Keratinocyte (primary cell): ENCODE measurements around the gene BICD1. TPM values are rescaled to one million over a fixed set of nuclear protein-coding genes. Genes with fewer than 3 reads are reported as not detected.

Source experiments
- DNase-seq: peaks from one replicate; pipeline ENCODE4 v3.0.0-alpha.2; 2011; ENCODE audit warnings: low read depth, missing footprints, low spot score
- FAIRE-seq: peaks from 2 replicates; lab custom pipeline; 2011; peaks lifted over from hg19 to GRCh38; lab: Jason Lieb, UNC
- H2AFZ ChIP-seq: 2 replicates; pipeline ENCODE4 v1.6.0; 2012; ENCODE audit warnings: low read length, control low read depth, inconsistent platforms; ENCODE audit not compliant: control insufficient read depth
- H3K27ac ChIP-seq: 2 replicates; pipeline ENCODE4 v1.5.1; 2011; ENCODE audit warnings: low read length; ENCODE audit not compliant: control insufficient read depth, insufficient read depth
- H3K27me3 ChIP-seq: 3 replicates; pipeline ENCODE4 v1.6.0; 2011; ENCODE audit warnings: low read length; ENCODE audit not compliant: control insufficient read depth, insufficient read depth; ENCODE audit errors: extremely low read depth
- H3K36me3 ChIP-seq, 2 experiments: 2 replicates in 1 of 2; 3 replicates in 1 of 2; pipeline ENCODE4 v1.5.1; 2011; ENCODE audit warnings: low read length in 2 of 2, mild to moderate bottlenecking in 1 of 2; ENCODE audit not compliant: control insufficient read depth in 2 of 2, insufficient read depth in 2 of 2; ENCODE audit errors: extremely low read depth in 1 of 2
- H3K4me1 ChIP-seq: 3 replicates; pipeline ENCODE4 v1.5.1; 2011; ENCODE audit warnings: low read length; ENCODE audit not compliant: control insufficient read depth, insufficient read depth; ENCODE audit errors: extremely low read depth
- H3K4me2 ChIP-seq: 3 replicates; pipeline ENCODE4 v1.6.0; 2011; ENCODE audit warnings: low read depth, low read length; ENCODE audit not compliant: control insufficient read depth, insufficient read depth; ENCODE audit errors: extremely low read depth
- H3K4me3 ChIP-seq, 3 experiments: fragments of 200-600 bp in 1 of 3; sonication (generic) in 1 of 3; 2 replicates in 2 of 3; 3 replicates in 1 of 3; pipeline ENCODE4 v1.5.1; 2011 to 2016; ENCODE audit warnings: low read length in 3 of 3, mild to moderate bottlenecking in 3 of 3, control low read depth in 2 of 3, inconsistent platforms in 1 of 3, low read depth in 1 of 3, mixed read lengths in 1 of 3, mixed run types in 1 of 3, moderate library complexity in 1 of 3; ENCODE audit not compliant: control insufficient read depth in 2 of 3, insufficient read depth in 2 of 3; ENCODE audit errors: extremely low read depth in 1 of 3
- H3K79me2 ChIP-seq: 2 replicates; pipeline ENCODE4 v1.6.0; 2012; ENCODE audit warnings: low read length; ENCODE audit not compliant: control insufficient read depth, insufficient read depth
- H3K9ac ChIP-seq: 3 replicates; pipeline ENCODE4 v1.6.0; 2011; ENCODE audit warnings: low read length; ENCODE audit not compliant: control insufficient read depth, insufficient read depth; ENCODE audit errors: extremely low read depth
- H3K9me1 ChIP-seq: 3 replicates; pipeline ENCODE4 v1.6.0; 2011; ENCODE audit warnings: low read length; ENCODE audit not compliant: control insufficient read depth, insufficient read depth; ENCODE audit errors: extremely low read depth
- H3K9me3 ChIP-seq: 2 replicates; pipeline ENCODE4 v1.5.1; 2012; ENCODE audit warnings: low read depth, low read length; ENCODE audit not compliant: control insufficient read depth
- H4K20me1 ChIP-seq: 3 replicates; pipeline ENCODE4 v1.6.0; 2011; ENCODE audit warnings: low read length; ENCODE audit not compliant: control insufficient read depth, insufficient read depth; ENCODE audit errors: extremely low read depth
- EZH2 ChIP-seq: IDR thresholded peaks from one replicate; pipeline ENCODE4 v1.6.1; 2012; ENCODE audit warnings: inconsistent platforms, mild to moderate bottlenecking, low read length, moderate library complexity
- dilution Hi-C: fragments of 300-500 bp; cut with MboI; formaldehyde crosslinking; loops from one replicate; pipeline ENCODE4 v1.7.0; 2020; ENCODE audit warnings: low sequenced_read_pairs; ENCODE audit not compliant: extremely low pct_ligation_motif_present
- polyA plus RNA-seq, 5 experiments: library from polyadenylated mRNA; depleted of rRNA in 3 of 5; stranded (reverse) in 3 of 5; stranded (forward) in 1 of 5; unstranded in 1 of 5; fragments of >200 nt; gene quantifications; 1 replicate in 1 of 5; 2 replicates in 3 of 5; 3 replicates in 1 of 5; pipeline versions ENCODE4 v1.2.1 to v1.2.3, GENCODE V29; 2011 to 2012; ENCODE audit warnings: missing spikeins in 2 of 5, low read depth in 1 of 5, low replicate concordance in 1 of 5
- TF ChIP-seq, protein P1 (sequence below), 3 experiments: IDR thresholded peaks in 1 of 3; conservative IDR thresholded peaks in 1 of 3; optimal IDR thresholded peaks in 1 of 3; 2 replicates in 2 of 3; 3 replicates in 1 of 3; pipeline versions ENCODE3 to v1.5.1; 2011; ENCODE audit warnings: low read length in 3 of 3, mild to moderate bottlenecking in 3 of 3, moderate library complexity in 2 of 3, control low read depth in 1 of 3, inconsistent platforms in 1 of 3; ENCODE audit not compliant: insufficient read depth in 2 of 3; ENCODE audit errors: extremely low read depth in 1 of 3

BICD1 gene
- polyA plus RNA-seq, 1 donor (not counting 4 experiments of a cell fraction or from before 2014, with no cell fraction given) = 10.2 TPM

DNA sequence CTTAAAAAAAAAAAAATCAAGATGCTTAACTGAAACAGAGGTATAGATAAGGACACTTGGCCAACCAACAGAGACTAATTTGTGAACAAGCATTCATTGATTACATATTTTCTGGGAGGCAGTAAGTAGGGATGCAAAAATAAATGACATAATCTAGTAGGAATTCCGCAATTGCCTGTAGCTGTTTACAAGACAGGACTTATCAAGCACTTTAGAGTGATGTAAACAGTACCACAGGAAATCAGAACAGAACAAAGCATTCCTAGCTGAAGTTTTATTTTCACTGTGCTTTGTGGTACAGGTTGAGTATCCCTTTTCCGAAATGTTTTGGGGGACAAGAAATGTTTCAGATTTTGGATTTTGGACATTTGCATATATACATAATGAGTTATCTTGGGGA lies 224.5 kb downstream of the BICD1 start:
- Histone ChIP-seq H3K9me3 (no peaks in the 10 kb centered on the region), H3K9ac (no peak overlapping the region), H3K4me1 (peaks cover 12% of the 10 kb centered on the region), H3K27me3 (no peaks in the 10 kb centered on the region), H3K4me3 (no peak overlapping the region), H4K20me1 (no peaks in the 10 kb centered on the region), H3K4me2 (peak overlapping the region; percentile 30), H3K9me1 (no peaks in the 10 kb centered on the region), H3K36me3 (no peaks in the 10 kb centered on the region), H3K27ac (no peak overlapping the region), H2AFZ (no peak overlapping the region), H3K79me2 (no peaks in the 10 kb centered on the region)
- FAIRE-seq (peak; percentile 59), DNase-seq (peak; percentile 23)
- dilution Hi-C loops = no loop called here
- TF ChIP-seq EZH2 = no peak
- TF ChIP-seq, protein P1, sequence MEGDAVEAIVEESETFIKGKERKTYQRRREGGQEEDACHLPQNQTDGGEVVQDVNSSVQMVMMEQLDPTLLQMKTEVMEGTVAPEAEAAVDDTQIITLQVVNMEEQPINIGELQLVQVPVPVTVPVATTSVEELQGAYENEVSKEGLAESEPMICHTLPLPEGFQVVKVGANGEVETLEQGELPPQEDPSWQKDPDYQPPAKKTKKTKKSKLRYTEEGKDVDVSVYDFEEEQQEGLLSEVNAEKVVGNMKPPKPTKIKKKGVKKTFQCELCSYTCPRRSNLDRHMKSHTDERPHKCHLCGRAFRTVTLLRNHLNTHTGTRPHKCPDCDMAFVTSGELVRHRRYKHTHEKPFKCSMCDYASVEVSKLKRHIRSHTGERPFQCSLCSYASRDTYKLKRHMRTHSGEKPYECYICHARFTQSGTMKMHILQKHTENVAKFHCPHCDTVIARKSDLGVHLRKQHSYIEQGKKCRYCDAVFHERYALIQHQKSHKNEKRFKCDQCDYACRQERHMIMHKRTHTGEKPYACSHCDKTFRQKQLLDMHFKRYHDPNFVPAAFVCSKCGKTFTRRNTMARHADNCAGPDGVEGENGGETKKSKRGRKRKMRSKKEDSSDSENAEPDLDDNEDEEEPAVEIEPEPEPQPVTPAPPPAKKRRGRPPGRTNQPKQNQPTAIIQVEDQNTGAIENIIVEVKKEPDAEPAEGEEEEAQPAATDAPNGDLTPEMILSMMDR (optimal IDR thresholded peaks at IDR 0.05 in 1 of 3, IDR thresholded peaks at IDR 0.05 in 1 of 3, conservative IDR thresholded peaks at IDR 0.05 in 1 of 3; ENCODE audit: extremely low read depth in 1 of 3, insufficient read depth in 2 of 3, low read length in 3 of 3) = no peak

DNA sequence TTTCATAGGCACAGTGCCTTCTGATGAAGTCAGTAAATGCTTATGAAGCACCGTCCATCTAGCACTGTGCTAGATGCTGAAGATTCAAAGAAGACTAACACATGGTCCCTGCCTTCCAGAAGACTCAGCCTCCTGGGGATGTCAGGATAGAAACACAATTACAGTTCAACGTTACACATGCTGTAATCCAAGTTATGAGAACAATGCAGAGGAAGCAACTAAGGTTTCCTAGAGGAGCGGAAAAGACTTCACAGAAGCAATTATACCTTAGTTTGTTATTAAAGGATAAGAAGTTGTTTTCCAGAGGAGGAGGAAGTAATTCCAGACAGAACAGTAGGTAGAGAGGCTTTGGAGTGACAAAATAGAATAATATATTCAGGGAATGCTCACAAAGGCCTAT lies 225.8 kb downstream of the BICD1 start:
- dilution Hi-C loops = no loop called here
- no peaks in the 10 kb centered on the region for H3K79me2 ChIP-seq
- H3K9me1 ChIP-seq = no peaks in the 10 kb centered on the region
- H3K27me3 ChIP-seq = no peaks in the 10 kb centered on the region
- no peak overlapping the region for H3K4me2 ChIP-seq
- H4K20me1 ChIP-seq = no peaks in the 10 kb centered on the region
- no peak overlapping the region for H3K27ac ChIP-seq
- no peak overlapping the region for H3K9ac ChIP-seq
- no peak for FAIRE-seq
- TF ChIP-seq EZH2 = no peak
- TF ChIP-seq, protein P1 (optimal IDR thresholded peaks at IDR 0.05 in 1 of 3, IDR thresholded peaks at IDR 0.05 in 1 of 3, conservative IDR thresholded peaks at IDR 0.05 in 1 of 3; ENCODE audit: extremely low read depth in 1 of 3, insufficient read depth in 2 of 3, low read length in 3 of 3) = no peak
- no peaks in the 10 kb centered on the region for H3K9me3 ChIP-seq
- no peak overlapping the region for H2AFZ ChIP-seq
- DNase-seq = no peak
- H3K4me1 ChIP-seq = peaks cover 12% of the 10 kb centered on the region
- no peaks in the 10 kb centered on the region for H3K36me3 ChIP-seq
- no peak overlapping the region for H3K4me3 ChIP-seq
